Endothelial cell of umbilical vein (primary cell): ENCODE data around the gene STIM1. TPM values are rescaled to one million over a fixed set of nuclear protein-coding genes. Genes with fewer than 3 reads are reported as not detected.

ENCODE experiments used
- BruUV-seq: library from RNA; stranded (reverse); fragments of 400-500 nt; replicated peaks from 2 replicates; lab custom pipeline; 2021; lab: Mats Ljungman, UMichigan
- CTCF ChIA-PET: fragments of 300-600, 350-600 bp; sonication (Branson Sonifier 250); formaldehyde crosslinking; loops from one replicate; lab custom pipeline; 2021; ENCODE audit warnings: antibody characterized with exemption, inconsistent platforms; lab: Charles Lee
- POLR2A ChIA-PET: fragments of 300-600, 350-600 bp; sonication (Branson Sonifier 250); formaldehyde crosslinking; loops from one replicate; lab custom pipeline; 2021; ENCODE audit warnings: antibody characterized with exemption, inconsistent platforms; lab: Charles Lee
- DNase-seq: peaks from one replicate; pipeline ENCODE4 v3.0.0-alpha.2; 2011; ENCODE audit warnings: low read depth, low spot score
- FAIRE-seq: peaks from 2 replicates; lab custom pipeline; 2011; peaks lifted over from hg19 to GRCh38; lab: Jason Lieb, UNC
- H2AFZ ChIP-seq: 2 replicates; pipeline ENCODE4 v1.6.0; 2012; ENCODE audit warnings: low read depth, low read length, control low read depth, inconsistent platforms
- H3K27ac ChIP-seq: 2 replicates; pipeline ENCODE4 v1.5.1; 2011; ENCODE audit warnings: low read depth, mild to moderate bottlenecking, control low read depth, low read length, moderate library complexity; ENCODE audit not compliant: insufficient read depth
- H3K27me3 ChIP-seq, 2 experiments: 2 replicates each; pipeline versions ENCODE4 v1.6.0 to v1.6.1; 2011; ENCODE audit warnings: low read length in 2 of 2, mixed read lengths in 1 of 2; ENCODE audit not compliant: control insufficient read depth in 2 of 2, insufficient read depth in 2 of 2
- H3K36me3 ChIP-seq, 2 experiments: 2 replicates in 1 of 2; 3 replicates in 1 of 2; pipeline ENCODE4 v1.5.1; 2011; ENCODE audit warnings: low read length in 2 of 2, mild to moderate bottlenecking in 1 of 2, moderate library complexity in 1 of 2; ENCODE audit not compliant: control insufficient read depth in 2 of 2, insufficient read depth in 2 of 2; ENCODE audit errors: extremely low read depth in 1 of 2
- H3K4me1 ChIP-seq: 3 replicates; pipeline ENCODE4 v1.5.1; 2011; ENCODE audit warnings: mild to moderate bottlenecking, low read length; ENCODE audit not compliant: control insufficient read depth, insufficient read depth; ENCODE audit errors: extremely low read depth
- H3K4me2 ChIP-seq: 2 replicates; pipeline ENCODE4 v1.6.1; 2011; ENCODE audit warnings: low read length, control low read depth, mixed read lengths; ENCODE audit not compliant: insufficient read depth
- H3K4me3 ChIP-seq, 3 experiments: fragments of 200-600 bp in 1 of 3; sonication (generic), shearing (Covaris generic) in 1 of 3; replicated peaks in 1 of 3; 2 replicates each; pipeline ENCODE4 v1.5.1; 2011 to 2016; ENCODE audit warnings: control low read depth in 3 of 3, low read length in 3 of 3, mild to moderate bottlenecking in 2 of 3, inconsistent platforms in 1 of 3, low read depth in 1 of 3, moderate library complexity in 1 of 3; ENCODE audit not compliant: insufficient read depth in 1 of 3
- H3K79me2 ChIP-seq: 2 replicates; pipeline ENCODE4 v1.6.0; 2012; ENCODE audit warnings: low read length, inconsistent platforms; ENCODE audit not compliant: control insufficient read depth, insufficient read depth
- H3K9ac ChIP-seq: replicated peaks from 2 replicates; pipeline ENCODE3; 2011; ENCODE audit warnings: low read length, control low read depth; ENCODE audit not compliant: insufficient read depth; ENCODE audit errors: extremely low read depth
- H3K9me1 ChIP-seq: replicated peaks from 3 replicates; pipeline ENCODE4 v1.6.0; 2011; ENCODE audit warnings: mild to moderate bottlenecking, low read length; ENCODE audit not compliant: control insufficient read depth, insufficient read depth; ENCODE audit errors: extremely low read depth
- H3K9me3 ChIP-seq: replicated peaks from 2 replicates; pipeline ENCODE4 v1.5.1; 2012; ENCODE audit warnings: low read length, inconsistent platforms; ENCODE audit not compliant: control insufficient read depth, insufficient read depth
- H4K20me1 ChIP-seq: replicated peaks from 2 replicates; pipeline ENCODE3; 2011; ENCODE audit warnings: mild to moderate bottlenecking, low read length; ENCODE audit not compliant: control insufficient read depth, insufficient read depth; ENCODE audit errors: extremely low read depth
- EZH2 ChIP-seq: IDR thresholded peaks from 2 replicates; pipeline ENCODE4 v1.6.1; 2012; ENCODE audit warnings: borderline replicate concordance, low read depth, mild to moderate bottlenecking, moderate library complexity, low read length, inconsistent platforms; ENCODE audit not compliant: severe bottlenecking
- FOS ChIP-seq: IDR thresholded peaks from 2 replicates; pipeline ENCODE4 v1.6.1; 2011; ENCODE audit warnings: mild to moderate bottlenecking, low read length, moderate library complexity, borderline replicate concordance; ENCODE audit not compliant: insufficient read depth
- GATA2 ChIP-seq: IDR thresholded peaks from 2 replicates; pipeline ENCODE4 v1.7.0; 2011; ENCODE audit warnings: low read depth, mild to moderate bottlenecking, moderate library complexity, mixed read lengths, low read length; ENCODE audit not compliant: insufficient read length, insufficient read depth
- JUN ChIP-seq: IDR thresholded peaks from 2 replicates; pipeline ENCODE4 v1.6.1; 2011; ENCODE audit warnings: borderline replicate concordance, low read depth; ENCODE audit not compliant: insufficient read length, insufficient read depth
- MAX ChIP-seq: IDR thresholded peaks from 2 replicates; pipeline ENCODE4 v1.6.1; 2011; ENCODE audit not compliant: insufficient read depth, insufficient read length
- MYC ChIP-seq: IDR thresholded peaks from one replicate; pipeline ENCODE4 v1.6.1; 2011; ENCODE audit warnings: mild to moderate bottlenecking, low read depth, low read length
- POLR2A ChIP-seq: IDR thresholded peaks from 2 replicates; pipeline ENCODE4 v1.6.1; 2012; ENCODE audit warnings: low read depth, mild to moderate bottlenecking, control low read depth, low read length
- POLR2AphosphoS5 ChIP-seq: IDR thresholded peaks from 2 replicates; pipeline ENCODE4 v1.6.1; 2012; ENCODE audit warnings: low read depth, mild to moderate bottlenecking, control low read depth, low read length, moderate library complexity; ENCODE audit not compliant: insufficient read depth
- dilution Hi-C: fragments of 300-500 bp; cut with MboI; formaldehyde crosslinking; loops from one replicate; pipeline ENCODE4 v1.15.0; 2019; ENCODE audit warnings: low sequenced_read_pairs; ENCODE audit not compliant: extremely low pct_ligation_motif_present
- intact Hi-C: fragments of 100-400 bp; cut with micrococcal nuclease; formaldehyde crosslinking; loops from one replicate; pipeline ENCODE4 v1.10.0; 2022
- polyA plus RNA-seq, 4 experiments: library from polyadenylated mRNA; depleted of rRNA in 3 of 4; stranded (reverse) in 3 of 4; unstranded in 1 of 4; fragments of >200 nt; gene quantifications; 2 replicates each; pipeline versions ENCODE4 v1.2.1 to v1.2.3, GENCODE V29; 2011 to 2012; ENCODE audit warnings: missing spikeins in 1 of 4
- total RNA-seq: library from RNA; stranded (reverse); gene quantifications from 2 replicates; pipeline ENCODE4 v1.2.3, GENCODE V29; 2021
- TF ChIP-seq, protein P1 (sequence below), 2 donors: IDR thresholded peaks; 1 replicate in 1 of 2; 2 replicates in 1 of 2; pipeline ENCODE4 v1.5.1; 2011; ENCODE audit warnings: low read length in 2 of 2, mild to moderate bottlenecking in 2 of 2, moderate library complexity in 2 of 2, control low read depth in 1 of 2, inconsistent platforms in 1 of 2, low read depth in 1 of 2; ENCODE audit not compliant: insufficient read depth in 1 of 2; ENCODE audit errors: extremely low read depth in 1 of 2

STIM1 gene
- total and polyA plus RNA-seq, 2 donors (not counting 3 experiments of a cell fraction or from before 2014, with no cell fraction given) = 32.7 to 33.4 TPM

- dilution Hi-C loops (no loop called here), intact Hi-C loops (no loop called here)
- H3K4me1 ChIP-seq = peaks cover 4% of the 10 kb centered on the region
- H2AFZ ChIP-seq = no peak overlapping the region
- FAIRE-seq (no peak), DNase-seq (no peak)
- no peaks in the 10 kb centered on the region for H3K9me1 ChIP-seq
- no peaks in the 10 kb centered on the region for H3K9me3 ChIP-seq
- ChIA-PET CTCF (interaction anchor here (3.1 to 13.5 kb wide), 2 partner anchors 9 to 224 kb away, joined by 19 to 871 read pairs; partner anchors contain the start of gene STIM1), POLR2A (no interaction called here)
- no peak overlapping the region for H3K9ac ChIP-seq
- H3K4me3 ChIP-seq = no peak overlapping the region
- no peak overlapping the region for H3K4me2 ChIP-seq
- H3K27me3 ChIP-seq = peaks cover 0 to 3% of the 10 kb centered on the region in 2 experiments
- H4K20me1 ChIP-seq = no peaks in the 10 kb centered on the region
- no peaks in the 10 kb centered on the region for H3K79me2 ChIP-seq
- TF ChIP-seq EZH2 (no peak), JUN (no peak), POLR2A (no peak), POLR2AphosphoS5 (no peak), MYC (no peak), MAX (no peak), FOS (no peak), GATA2 (no peak)
- TF ChIP-seq, protein P1, sequence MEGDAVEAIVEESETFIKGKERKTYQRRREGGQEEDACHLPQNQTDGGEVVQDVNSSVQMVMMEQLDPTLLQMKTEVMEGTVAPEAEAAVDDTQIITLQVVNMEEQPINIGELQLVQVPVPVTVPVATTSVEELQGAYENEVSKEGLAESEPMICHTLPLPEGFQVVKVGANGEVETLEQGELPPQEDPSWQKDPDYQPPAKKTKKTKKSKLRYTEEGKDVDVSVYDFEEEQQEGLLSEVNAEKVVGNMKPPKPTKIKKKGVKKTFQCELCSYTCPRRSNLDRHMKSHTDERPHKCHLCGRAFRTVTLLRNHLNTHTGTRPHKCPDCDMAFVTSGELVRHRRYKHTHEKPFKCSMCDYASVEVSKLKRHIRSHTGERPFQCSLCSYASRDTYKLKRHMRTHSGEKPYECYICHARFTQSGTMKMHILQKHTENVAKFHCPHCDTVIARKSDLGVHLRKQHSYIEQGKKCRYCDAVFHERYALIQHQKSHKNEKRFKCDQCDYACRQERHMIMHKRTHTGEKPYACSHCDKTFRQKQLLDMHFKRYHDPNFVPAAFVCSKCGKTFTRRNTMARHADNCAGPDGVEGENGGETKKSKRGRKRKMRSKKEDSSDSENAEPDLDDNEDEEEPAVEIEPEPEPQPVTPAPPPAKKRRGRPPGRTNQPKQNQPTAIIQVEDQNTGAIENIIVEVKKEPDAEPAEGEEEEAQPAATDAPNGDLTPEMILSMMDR (IDR thresholded peaks at IDR 0.05; ENCODE audit: extremely low read depth in 1 of 2, insufficient read depth in 1 of 2, low read depth in 1 of 2, low read length in 2 of 2) = no peak
- no peak overlapping the region for H3K27ac ChIP-seq
- BruUV-seq = no TSS peak
- H3K36me3 ChIP-seq = no peaks in the 10 kb centered on the region
Measured at GRCh38 chr11:3845670-3846069, 9.8 kb upstream of the STIM1 start.
